Skeletal muscle cell (primary cell): ENCODE results near the gene LCE3A.
"Not testable (repeated sequence)": the region's sequence is repeated elsewhere in the genome, so short reads cannot be mapped to it uniquely, and the experiment has no call there.

Source experiments
- DNase-seq: peaks from one replicate; pipeline ENCODE4 v3.0.0-alpha.2; 2010; ENCODE audit warnings: low read depth
- H3K4me3 ChIP-seq: 2 replicates; pipeline ENCODE4 v1.5.1; 2011; ENCODE audit warnings: low read depth, mild to moderate bottlenecking, control low read depth, low read length, moderate library complexity

Gene LCE3A

GRCh38 chr1:152580433-152580832 is 42.5 kb downstream of the LCE3A start, which contains the start of gene LCE3D:
LCE3D (minus strand) TSS chr1:152580516; CDS start chr1:152579936, 580 bp downstream.
- no peak for DNase-seq
- no peak within 1 kb of the TSS for H3K4me3 ChIP-seq

DNA sequence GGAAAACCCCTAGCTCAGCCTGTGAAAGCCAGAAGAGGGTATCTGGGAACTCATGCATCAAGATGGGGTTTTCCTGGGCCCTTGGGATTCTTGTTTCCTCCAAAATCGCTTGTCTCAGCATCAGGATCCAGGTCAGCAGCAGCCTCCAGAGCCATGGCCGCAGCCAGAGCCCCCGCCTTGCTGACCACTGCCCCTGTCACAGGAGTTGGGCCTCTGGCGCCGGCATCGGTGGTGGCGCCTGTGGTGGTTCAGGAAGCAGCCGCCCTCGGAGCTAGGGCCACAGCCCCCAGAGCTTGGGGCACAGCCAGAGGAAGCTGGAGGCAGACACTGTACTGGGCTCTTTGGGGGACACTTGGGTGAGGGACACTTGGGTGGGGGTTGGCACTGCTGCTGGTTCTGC is 43.4 kb downstream of the LCE3A start:
- DNase-seq: not testable (repeated sequence)

GRCh38 chr1:152577168-152577567 is 45.7 kb downstream of the LCE3A start:
- no peak for DNase-seq
- no peak overlapping the region for H3K4me3 ChIP-seq

More for the DNA sequence above, 43.4 kb downstream of the LCE3A start:
- not testable (repeated sequence) for H3K4me3 ChIP-seq
